ENCODE data around the gene ABHD12.

ABHD12 gene

GRCh38 chr20:25259788-25260254 lies 130.8 kb downstream of the ABHD12 start:
- no peak for TF ChIP-seq CTCF (IDR thresholded peaks at IDR 0.05; ENCODE audit: insufficient read depth, missing control alignments)
- FAIRE-seq, result no peak

GRCh38 chr20:25259358-25259757 lies 131.3 kb downstream of the ABHD12 start:
- no peak for TF ChIP-seq CTCF (IDR thresholded peaks at IDR 0.05; ENCODE audit: insufficient read depth, missing control alignments)
- FAIRE-seq (no peak), DNase-seq (ENCODE audit: insufficient read length, low spot score) (no peak)

More at GRCh38 chr20:25259788-25260254, 130.8 kb downstream of the ABHD12 start:
- DNase-seq (ENCODE audit: insufficient read length, low spot score), result no peak

GRCh38 chr20:25258828-25259227 lies 131.8 kb downstream of the ABHD12 start:
- DNase-seq (ENCODE audit: insufficient read length, low spot score) (no peak), FAIRE-seq (no peak)
- no peak for TF ChIP-seq CTCF (IDR thresholded peaks at IDR 0.05; ENCODE audit: insufficient read depth, missing control alignments)

GRCh38 chr20:25258476-25258805 lies 132.2 kb downstream of the ABHD12 start:
- DNase-seq (ENCODE audit: insufficient read length, low spot score) (no peak), FAIRE-seq (no peak)
- TF ChIP-seq CTCF (IDR thresholded peaks at IDR 0.05; ENCODE audit: insufficient read depth, missing control alignments), result no peak

GRCh38 chr20:25257756-25258475 lies 132.7 kb downstream of the ABHD12 start:
- no peak for FAIRE-seq
- DNase-seq (ENCODE audit: insufficient read length, low spot score), result no peak
- TF ChIP-seq CTCF (IDR thresholded peaks at IDR 0.05; ENCODE audit: insufficient read depth, missing control alignments), result no peak

GRCh38 chr20:25257130-25257529 lies 133.5 kb downstream of the ABHD12 start:
- TF ChIP-seq CTCF (IDR thresholded peaks at IDR 0.05; ENCODE audit: insufficient read depth, missing control alignments), result no peak
- DNase-seq (ENCODE audit: insufficient read length, low spot score) (no peak), FAIRE-seq (no peak)

- FAIRE-seq (no peak), DNase-seq (ENCODE audit: insufficient read length, low spot score) (no peak)
- TF ChIP-seq CTCF (IDR thresholded peaks at IDR 0.05; ENCODE audit: insufficient read depth, missing control alignments), result no peak
These were observed 134.3 kb downstream of the ABHD12 start for GRCh38 chr20:25256226-25256859.
